NCI-H2029 (cell line): ENCODE data around the gene OBSCN.
"Not testable (repeated sequence)": the region's sequence is repeated elsewhere in the genome, so short reads cannot be mapped to it uniquely, and the experiment has no call there.

Experiments
- DNase-seq: peaks from one replicate; lab custom pipeline; 2025; lab: John Stamatoyannopoulos, UW

Gene OBSCN

DNA sequence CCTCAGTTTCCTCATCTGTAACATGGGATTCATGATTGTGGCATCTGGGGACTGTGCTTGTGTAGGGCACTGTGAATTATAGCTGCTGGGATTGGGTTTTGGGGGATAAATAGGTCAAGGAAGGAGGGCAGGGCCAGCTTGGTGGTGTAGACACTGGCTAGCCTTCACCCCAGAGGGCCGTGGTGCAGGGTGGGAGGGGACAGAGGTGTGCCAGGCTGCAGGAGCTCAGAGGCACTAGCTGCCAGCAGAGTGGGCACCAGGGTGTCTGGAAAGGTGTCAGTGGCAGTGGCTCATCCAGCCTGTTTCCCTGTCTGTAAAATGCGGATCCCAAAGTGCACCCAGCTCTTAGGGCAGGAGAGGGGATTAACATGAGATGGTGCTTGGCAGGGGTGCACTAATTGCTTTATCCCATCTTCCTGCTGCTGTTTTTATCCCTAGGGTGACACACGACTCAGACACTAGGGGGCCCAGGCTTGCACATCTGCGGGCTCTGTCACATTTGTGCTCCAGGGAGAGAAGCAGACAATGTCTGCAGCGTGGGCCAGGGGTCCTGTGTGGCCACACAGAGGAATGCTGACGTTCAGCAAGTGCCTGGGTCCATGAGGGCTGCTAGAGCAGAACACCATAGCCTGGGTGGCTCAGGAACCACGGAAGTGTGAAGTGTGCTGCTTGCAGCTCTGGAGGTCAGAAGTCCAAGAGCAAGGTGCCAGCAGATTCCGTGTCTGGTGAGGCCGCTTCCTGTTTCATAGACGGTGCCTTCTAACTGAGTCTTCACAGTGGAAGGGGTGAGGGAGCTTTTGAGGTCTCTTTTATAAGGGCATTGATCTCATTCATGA, 19.3 kb downstream of the OBSCN start:
- DNase-seq: no peak

DNA sequence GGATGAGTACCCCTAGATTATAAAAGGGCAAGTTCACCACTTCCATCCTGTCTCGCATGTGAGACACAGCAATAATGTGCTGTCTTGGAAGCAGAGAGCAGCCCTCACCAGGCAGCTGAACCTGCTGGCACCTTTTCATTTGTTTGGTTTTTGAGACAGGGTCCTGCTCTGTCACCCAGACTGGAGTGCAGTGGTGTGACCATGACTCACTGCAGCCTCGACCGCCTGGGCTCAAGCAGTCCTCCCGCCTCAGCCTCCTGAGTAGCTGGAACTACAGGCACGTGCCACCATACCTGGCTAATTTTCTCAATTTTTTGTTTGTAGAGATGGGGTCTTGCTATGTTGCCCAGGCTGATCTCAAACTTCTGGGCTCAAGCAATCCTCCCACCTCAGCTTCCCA, 20.3 kb downstream of the OBSCN start:
- not testable (repeated sequence) for DNase-seq

DNA sequence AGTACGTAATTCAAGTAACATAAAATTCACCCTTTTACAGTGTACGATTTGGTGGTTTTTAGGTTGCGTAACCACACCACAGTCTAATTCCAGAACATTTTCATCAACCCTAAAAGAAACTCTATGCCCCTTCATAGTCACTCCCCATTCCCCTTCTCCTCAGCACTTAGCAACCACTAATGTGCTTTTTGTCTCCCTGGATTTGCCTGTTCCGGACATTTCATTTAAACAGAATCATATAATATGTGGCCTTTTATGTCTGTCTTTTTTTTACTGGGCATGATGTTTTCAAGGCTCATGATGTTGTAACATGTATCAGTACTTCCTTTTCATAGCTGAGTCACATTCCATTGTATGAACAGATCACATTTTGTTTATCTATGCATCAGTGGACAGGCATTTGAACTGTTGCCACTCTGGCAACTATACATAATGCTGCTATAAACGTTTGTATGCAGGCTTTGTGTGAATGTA, 20.8 kb downstream of the OBSCN start:
- no peak for DNase-seq

- no peak for DNase-seq
Measured at GRCh38 chr1:228231189-228231588, 23.3 kb downstream of the OBSCN start.

DNA sequence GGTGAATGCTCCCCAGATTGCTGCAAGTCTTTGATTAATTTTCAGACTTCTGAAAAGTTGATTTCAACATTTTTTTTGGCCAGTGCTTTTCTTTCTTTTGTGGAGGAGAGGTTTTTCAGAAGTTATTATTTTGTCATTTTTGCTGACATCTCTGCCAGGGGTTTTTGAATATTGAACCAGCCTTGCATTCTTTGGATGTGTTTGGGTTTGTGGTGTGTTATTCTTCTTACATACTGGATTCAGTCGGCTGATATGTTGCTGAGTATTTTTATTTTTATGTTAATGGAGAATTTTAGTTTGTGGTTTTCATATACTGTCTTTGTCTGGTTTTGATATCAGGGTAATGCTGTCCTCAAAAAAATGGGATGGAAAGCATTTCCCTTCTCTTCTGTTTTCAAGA, 25.3 kb downstream of the OBSCN start:
- no peak for DNase-seq

- no peak for DNase-seq
Measured at GRCh38 chr1:228234921-228235320, 27.1 kb downstream of the OBSCN start.

DNA sequence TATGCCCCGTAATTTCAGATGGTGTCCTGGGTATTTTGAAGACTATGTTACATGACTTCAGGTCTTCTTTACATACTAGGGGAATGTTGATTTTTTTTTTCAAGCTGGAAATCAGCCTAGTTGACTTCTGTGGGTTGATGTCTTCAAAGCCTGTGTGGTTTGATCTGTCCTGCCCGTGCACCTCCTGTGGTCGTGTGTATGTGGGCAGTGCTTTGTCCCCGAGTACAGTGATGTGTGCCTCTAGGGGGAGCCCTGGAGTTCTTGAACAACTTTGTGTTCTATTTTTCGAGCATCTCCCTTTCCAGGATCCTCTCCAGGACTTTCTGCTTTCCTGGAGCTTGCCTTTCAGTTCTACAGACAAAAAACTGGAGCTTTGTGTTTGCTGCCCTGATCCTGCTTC, 28.9 kb downstream of the OBSCN start:
- peak; percentile 3 for DNase-seq

DNA sequence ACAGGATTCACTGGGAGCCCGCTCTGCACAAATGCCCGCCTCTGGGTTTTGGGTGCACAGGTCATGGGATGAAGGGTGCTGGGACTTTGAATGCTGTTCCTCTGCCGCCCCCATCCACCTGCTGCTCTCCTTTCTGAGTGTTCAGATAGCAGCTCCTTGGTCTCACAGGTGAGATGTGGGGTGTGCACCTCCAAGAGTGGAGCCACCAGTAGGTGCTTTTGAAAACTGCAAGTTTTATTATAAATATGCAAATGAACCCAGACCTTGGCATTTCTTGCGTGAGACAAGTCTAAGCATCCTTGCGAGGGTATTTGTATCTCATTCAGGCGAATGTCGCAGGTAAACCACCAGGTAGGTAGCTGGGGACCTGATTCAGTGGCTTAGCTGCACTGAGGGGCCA, 30.2 kb downstream of the OBSCN start:
- no peak for DNase-seq

DNA sequence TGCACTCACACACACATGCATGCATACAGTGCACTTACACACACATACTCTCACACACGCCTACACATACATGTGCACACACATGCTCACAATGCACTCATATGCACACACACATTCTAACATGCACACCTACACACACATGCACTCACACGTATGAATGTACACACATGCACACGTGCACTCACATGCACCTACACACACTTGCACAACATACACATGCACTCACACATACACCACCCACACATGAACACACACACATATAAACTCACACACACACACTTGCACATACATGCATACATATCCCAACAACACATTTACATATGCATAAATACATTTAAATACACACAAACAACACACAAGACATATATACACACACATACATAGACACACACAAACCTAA, 30.6 kb downstream of the OBSCN start:
- DNase-seq: no peak

- no peak for DNase-seq
Measured at GRCh38 chr1:228240411-228241240, 32.8 kb downstream of the OBSCN start.

DNA sequence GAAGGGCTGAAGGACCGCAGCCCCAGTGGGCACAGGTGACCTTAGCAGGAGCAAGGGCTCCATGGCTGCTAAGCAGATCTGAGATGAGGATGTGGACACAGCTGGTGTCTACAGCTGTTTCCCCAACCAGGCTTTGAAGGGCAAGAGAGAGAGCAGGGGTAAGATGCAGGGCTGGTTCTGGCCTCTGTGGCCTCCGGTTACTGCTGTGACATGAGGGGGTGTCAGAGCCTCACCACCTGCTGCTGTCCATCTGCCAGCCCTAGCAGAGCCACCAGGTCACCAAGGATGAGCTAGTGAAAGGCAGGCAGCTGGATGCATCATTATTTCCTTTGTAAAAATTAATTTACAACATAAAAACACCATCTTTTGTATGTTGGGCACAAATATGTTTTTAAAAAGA, 33.4 kb downstream of the OBSCN start:
- DNase-seq: no peak

GRCh38 chr1:228242409-228242808, 34.6 kb downstream of the OBSCN start:
- DNase-seq: no peak

GRCh38 chr1:228243093-228243492, 35.2 kb downstream of the OBSCN start:
- no peak for DNase-seq

DNA sequence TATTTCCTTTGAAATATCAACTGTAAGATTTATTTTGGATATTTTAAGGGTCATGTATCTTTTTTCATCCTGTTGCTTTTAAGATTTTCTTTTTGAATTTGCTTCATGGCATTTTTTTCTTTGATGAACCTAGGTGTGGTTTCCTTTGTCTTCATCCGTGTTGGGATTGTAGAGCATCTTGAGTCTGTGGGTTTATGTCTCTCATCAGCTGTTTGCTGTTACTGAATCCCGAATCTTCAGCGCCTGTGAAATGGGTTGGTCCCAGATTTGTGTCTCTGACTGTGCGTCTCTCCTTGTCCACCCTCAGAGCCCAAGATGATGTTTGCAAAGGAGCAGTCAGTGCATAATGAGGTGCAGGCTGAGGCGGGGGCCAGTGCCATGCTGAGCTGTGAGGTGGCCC, 36.1 kb downstream of the OBSCN start:
- not testable (repeated sequence) for DNase-seq

- no peak for DNase-seq
Measured at GRCh38 chr1:228245111-228245510, 37.3 kb downstream of the OBSCN start.

DNA sequence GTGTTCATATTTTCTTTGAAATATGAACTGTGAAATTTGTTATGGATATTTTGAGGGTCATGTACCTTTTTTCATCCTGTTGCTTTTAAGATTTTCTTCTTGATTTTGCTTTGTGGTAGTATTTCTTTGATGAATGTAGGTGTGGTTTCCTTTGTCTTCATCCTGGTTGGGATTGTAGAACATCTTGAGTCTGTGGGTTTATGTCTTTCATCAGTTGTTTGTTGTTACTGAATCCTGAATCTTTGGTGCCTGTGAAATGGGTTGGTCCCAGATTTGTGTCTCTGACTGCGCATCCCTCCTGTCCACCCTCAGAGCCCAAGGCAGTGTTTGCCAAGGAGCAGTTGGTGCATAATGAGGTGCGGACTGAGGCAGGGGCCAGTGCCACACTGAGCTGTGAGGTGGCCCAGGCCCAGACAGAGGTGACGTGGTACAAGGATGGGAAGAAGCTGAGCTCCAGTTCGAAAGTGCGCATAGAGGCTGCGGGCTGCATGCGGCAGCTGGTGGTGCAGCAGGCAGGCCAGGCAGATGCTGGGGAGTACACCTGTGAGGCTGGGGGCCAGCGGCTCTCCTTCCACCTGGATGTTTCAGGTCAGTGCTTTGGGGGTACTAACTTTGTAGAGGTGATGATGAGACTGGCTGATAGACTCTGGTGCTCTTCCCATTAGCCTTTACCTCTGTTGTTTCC, 38.5 kb downstream of the OBSCN start:
- no peak for DNase-seq

- DNase-seq: no peak
Measured at GRCh38 chr1:228249513-228250305, 41.9 kb downstream of the OBSCN start.

- not testable (repeated sequence) for DNase-seq
Measured at GRCh38 chr1:228252476-228252875, 44.6 kb downstream of the OBSCN start.

GRCh38 chr1:228256626-228257375, 49.0 kb downstream of the OBSCN start:
- DNase-seq: no peak

DNA sequence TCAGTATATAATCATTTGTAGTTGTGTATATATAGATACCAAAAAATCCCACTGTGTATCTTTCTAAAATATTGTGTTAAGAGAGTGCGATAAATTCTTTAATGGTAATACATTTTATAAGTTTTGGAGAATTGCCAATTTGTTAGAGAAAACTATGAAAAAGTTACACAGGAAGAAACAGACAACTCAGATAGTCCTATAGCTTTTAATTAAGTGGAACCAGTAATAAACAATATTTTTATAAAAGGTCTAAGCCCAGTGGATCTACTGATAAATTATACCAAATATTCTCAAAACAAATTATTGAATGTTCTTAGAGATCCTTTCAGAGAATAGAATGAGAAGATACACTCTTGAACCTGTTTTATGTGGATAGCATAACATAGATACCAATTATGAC, 50.6 kb downstream of the OBSCN start:
- no peak for DNase-seq

DNA sequence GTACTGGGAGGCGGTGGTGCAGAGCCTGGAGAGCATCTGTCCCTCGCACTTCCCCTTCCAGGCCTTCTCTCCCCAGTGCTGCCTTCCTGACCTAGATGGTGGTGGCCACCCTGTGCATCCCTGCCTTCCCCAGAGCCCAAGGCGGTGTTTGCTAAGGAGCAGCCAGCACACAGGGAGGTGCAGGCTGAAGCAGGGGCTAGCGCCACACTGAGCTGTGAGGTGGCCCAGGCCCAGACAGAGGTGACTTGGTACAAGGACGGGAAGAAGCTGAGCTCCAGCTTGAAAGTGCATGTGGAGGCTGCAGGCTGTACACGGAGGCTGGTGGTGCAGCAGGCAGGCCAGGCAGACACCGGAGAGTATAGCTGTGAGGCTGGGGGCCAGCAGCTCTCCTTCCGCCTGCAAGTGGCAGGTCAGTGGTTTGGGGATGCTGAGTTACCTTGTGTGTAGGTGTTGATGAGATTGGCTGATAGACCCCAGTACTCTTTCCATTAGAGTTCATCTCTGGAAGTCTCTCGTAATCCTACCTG, 51.6 kb downstream of the OBSCN start:
- DNase-seq: no peak
